ENCODE results near the gene CAV1. TPM values are rescaled to one million over a fixed set of nuclear protein-coding genes. Genes with fewer than 3 reads are reported as not detected.
A peak's percentile ranks its signal among the peaks of the same experiment; 100 is the strongest.
"Not testable (repeated sequence)": the region's sequence is repeated elsewhere in the genome, so short reads cannot be mapped to it uniquely, and the experiment has no call there.

The CAV1 gene
- polyA plus RNA-seq, 12 donors: 194 to 356 (median 240) TPM

DNA sequence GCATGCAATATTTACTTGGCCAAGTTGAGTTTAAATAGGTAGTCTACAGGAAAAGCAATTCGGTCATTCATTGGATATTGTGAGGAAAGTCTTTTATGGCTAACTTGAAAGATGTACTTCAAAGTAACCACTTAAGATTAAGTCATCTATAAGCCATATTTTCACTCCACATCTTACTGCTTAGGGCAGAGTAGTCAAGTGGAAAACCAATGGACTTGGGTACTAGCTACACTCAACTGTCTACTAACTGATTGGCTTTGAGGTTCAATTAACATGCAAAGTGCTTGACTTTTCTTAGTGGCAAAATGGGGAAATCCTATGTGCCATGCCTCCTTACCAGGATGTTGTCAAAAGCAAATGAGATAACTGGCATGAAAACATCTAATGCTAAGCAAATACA, 51.0 kb downstream of the CAV1 start:
- no peak for DNase-seq

DNA sequence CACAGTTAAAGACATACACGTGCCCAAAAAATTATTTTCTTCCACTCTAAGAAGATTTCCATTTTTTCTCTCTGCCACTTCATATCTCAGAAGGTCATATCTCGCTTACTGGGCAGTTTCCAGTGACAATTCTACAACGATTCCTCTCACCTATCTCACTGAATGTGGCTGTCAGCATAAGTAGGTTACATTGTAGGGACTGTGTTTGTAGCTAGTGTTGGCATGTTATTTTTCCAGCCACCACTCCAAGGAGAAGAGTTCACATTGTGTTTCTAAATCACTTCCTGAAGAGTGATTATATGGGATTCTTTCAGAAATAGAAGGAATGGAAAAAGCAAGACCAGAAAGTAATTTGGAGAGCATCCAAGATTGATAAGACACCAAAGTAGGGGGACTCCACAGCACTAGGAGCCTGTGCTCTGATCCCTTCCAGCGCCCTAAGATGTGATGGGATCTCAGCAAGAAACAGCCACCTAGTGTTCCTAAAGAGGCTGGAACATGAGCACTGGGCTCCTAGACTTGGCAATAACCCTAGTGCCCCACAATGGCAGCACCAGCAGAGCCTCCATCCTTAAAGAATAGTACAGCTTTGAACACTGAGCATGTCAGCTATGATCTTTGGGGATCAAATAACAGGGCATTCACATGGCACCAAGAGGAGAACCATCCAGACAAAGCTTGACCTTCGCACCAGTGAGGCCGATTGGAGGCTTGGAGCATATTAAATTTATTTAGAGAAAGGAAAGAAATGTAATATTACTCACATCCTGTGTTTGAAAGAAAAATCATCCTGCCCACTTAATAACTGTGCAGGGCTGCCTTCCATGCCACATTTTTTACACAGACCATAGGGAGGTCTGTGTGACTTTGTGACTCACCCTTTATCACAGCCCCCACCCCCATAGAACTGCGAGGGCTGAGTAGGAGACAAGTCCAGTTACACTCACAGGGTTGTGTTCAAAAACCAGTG, 51.8 kb downstream of the CAV1 start:
- no peak for DNase-seq

DNA sequence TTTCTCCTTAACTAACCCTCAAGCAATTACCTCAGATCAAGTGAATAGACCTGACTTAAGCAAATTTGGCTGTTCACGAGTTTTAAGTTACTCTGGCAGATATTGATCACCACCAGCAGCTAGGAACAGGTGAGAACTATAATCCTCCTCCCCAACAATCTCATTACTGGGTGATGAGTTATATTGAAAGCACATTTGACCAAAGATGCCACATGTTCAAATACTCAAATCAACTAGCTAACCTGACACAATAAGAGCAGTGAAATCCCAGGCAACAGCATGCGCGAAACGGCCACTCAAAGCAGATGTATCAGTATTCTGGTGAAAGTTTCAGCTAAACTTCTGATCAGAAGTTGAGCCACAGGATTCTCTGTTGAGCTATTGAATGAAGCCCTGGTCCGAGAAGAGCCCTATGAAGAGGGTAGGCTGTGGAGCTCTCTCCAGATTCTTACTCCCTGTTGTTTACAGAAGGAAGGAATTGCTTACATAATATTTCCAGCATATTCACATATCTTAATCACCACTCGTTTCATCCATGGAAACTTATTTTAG, 52.6 kb downstream of the CAV1 start:
- no peak for DNase-seq

DNA sequence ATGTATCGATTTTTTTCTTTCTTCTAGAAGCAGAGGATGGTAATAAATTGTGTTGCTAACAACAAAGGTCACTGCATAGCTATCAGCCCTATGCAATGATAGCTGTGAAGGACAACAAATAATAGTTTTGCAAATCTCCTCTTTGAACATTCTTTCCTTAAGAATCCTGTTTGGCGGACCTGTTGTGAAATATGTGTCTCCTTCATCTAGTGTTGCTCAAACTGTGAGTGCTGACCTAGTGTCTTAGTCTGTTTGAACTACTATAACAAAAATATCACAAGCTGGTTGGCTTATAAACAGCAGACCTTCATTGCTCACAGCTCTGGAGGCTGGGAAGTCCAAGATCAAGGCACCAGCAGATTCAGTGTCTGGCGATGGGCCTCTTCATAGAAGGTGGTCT, 53.7 kb downstream of the CAV1 start:
- no peak for DNase-seq

DNA sequence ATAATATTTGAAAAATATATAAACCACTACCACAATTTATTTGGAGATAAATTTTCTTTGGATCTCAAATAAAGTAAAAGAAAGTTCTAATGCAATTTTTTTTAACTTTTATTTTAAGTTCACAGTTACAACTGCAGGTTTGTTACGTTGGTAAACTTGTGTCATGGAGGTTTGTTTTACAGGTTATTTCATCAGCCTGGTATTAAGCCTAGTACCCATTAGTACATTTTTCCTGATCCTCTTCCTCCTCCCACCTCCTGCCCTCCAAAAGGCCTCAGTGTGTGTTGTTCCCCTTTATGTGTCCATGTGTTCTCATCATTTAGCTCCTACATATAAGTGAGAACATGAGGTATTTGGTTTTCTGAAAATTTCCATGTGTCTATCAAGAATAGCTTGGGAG, 54.5 kb downstream of the CAV1 start:
- no peak for DNase-seq

DNA sequence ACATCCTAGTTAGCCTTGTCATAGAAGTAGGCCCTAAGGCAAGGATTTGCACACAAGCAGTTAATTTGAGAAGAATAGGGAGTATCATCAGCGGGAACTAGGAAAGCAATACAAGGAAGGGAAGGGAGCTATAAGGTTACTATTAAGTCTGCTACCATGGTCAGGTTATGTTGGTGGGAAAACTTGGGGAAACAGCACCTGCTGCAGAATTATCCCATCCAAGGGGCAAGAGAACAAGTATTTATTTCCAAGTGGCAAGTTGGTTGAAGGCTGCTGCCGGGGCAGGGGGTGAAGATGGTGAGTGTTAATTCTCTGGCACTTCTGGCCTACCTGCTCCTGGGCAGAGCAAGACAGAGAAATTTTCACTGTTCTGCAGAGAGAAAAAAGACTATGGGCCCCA, 55.0 kb downstream of the CAV1 start:
- no peak for DNase-seq

DNA sequence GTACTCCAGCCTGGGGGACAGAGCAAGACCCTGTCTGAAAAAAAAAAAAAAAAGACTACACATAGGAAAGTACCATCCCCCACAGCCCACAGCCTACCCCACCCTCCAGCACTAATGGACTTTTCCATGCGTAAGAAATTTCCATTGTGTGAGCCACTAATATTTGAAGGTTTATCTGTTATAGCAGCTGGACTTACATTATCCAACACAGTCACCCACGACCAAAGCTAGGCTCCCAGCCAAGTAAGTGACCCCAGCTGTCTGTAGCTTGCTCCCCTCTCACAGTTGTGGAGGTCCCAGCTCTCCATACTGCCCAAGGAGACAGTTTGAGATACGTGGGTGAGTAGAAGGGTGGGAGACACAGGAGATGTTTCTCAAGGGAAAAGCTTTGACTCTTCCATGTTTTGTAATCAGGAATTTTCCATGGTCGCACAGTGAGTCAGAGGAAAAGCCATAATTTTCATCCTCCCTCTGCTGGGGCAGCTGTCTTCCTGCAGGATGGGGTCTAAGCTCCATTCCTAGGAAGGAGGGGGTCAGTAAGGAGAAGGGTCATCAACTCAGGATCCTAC, 57.4 kb downstream of the CAV1 start:
- no peak for DNase-seq

DNA sequence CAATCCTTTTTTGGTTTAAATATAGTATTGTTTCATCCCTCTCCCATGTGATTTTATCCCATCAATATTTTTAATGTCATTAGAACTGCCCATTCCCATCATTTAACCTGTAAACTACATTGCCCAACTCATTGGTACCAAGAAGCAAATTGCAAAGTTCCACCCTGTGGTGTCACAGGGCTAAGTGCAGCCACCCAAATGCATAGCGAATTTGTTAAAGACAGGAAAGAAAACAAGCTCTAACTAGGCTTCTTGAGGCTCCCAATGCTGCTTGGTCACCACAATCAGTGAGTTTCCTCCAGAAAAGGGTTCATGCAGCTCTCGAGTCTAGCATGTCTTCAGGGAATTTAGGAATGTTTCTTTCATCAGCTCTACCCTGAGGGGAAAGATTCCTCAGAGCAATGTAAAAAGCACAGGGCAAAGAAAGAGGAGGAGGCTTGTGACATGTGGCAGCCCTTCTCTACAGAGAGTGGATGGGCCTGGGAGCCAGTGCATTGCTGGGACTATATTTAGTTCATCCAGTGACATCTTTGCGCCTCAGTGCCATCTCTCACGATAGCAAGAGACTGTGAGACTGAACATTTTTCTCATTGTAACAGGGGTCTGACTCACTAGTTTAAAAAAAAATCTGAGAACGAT, 58.1 kb downstream of the CAV1 start:
- DNase-seq: no peak

DNA sequence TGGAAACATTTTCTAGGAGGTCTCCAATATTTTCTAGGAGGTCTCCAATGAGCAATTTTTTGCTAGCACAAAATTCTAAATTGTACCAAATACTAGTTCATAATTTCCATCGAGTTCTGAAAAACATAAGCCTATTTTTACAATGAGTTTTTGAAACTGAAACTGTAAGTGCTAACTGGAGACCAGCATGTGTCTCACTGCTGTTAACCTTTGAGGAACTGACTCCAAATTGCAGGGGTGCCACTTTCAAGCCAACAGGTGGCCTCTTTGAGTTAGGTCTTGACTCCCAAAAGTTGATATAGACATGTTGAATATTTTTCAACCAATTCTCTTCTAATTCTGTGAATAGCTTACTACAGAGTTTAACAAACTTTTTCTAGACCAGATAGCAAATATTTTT, 58.8 kb downstream of the CAV1 start:
- DNase-seq: no peak

DNA sequence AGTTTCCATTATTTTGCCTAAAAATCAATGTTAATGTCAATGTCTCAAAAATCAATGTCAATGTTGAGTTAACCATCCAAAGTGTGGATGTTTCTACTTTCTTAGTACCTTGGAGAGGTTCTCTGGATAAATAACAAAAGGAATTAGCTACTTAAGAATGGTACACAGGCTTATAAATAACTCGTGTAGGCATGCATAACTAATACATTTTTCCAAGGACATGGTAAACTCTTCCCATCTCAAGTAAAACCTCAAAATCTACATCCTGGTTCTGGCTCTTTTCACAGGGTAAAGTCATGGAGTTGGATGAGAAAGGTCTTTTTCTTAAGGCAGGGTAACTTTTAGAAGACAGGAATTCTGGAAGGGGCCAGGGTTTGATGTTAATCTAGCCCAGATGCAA, 59.9 kb downstream of the CAV1 start:
- no peak for DNase-seq

DNA sequence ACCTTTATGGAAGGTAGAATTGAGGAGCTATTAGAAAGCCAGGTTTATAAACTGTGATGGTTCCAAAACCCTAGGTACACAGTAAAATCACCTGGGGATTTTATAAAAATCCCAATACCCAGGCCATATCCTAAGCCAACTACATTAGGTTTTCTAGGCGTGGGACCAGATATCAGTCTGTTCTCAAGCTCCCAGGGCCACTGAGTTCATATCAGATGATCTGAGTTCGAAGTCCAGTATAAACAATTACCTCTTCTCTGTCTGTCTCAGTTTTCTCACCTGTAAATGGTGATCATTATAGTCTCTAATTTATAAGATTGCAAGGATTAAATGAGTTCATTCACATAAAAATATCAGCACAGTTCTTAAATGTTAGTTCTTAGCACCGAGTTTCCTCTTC, 60.6 kb downstream of the CAV1 start:
- DNase-seq: no peak

DNA sequence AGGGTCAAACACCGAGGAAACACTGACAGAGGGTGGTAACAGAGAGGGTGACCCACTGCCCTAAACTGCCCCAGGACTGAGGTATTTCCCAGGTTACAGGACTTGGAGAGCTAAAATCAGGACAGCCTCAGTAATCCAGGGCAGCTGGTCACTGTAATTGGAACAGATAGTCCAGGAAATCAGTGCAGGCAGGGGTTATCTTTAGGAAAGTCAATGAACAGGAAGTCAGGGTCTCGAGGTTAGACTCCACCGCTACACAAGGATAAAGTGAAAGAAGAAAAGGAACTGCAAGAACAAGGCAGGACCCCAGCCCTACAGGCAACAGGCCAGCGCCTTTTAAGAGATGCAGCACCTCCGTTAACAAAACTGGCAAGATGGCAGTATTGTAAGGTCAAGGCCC, 61.1 kb downstream of the CAV1 start:
- DNase-seq: no peak

DNA sequence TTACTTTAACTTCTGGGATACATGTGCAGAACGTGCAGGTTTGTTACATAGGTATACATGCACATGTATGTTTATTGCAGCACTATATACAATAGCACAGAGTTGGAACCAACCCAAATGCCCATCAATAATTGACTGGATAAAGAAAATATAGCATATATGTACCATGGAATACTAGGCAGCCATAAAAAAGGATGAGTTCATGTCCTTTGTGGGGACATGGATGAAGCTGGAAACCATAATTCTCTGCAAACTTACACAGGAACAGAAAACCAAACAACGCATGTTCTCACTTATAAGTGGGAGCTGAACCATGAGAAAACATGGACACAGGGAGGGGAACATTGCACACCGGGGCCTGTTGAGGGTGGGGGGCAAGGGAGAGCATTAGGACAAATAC, 62.4 kb downstream of the CAV1 start:
- not testable (repeated sequence) for DNase-seq

DNA sequence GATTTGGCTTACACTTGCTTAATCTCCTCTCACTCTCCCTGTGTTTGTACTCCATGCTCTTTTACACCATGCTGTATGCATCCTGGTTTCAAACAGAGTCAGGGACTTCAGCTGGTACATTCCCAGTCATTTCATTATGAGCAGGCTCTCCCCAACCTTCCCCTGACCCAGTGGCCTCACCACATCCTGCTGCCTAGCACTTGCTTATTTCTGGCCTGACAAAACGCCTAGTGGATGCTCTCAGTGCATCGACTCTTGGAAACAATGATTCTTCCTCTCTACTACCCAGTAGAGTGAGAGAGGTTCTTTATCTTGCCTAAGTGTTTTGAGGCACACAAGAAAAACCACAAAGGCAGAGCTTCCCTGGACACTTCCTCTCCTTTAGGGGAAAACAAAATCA, 63.4 kb downstream of the CAV1 start:
- no peak for DNase-seq

DNA sequence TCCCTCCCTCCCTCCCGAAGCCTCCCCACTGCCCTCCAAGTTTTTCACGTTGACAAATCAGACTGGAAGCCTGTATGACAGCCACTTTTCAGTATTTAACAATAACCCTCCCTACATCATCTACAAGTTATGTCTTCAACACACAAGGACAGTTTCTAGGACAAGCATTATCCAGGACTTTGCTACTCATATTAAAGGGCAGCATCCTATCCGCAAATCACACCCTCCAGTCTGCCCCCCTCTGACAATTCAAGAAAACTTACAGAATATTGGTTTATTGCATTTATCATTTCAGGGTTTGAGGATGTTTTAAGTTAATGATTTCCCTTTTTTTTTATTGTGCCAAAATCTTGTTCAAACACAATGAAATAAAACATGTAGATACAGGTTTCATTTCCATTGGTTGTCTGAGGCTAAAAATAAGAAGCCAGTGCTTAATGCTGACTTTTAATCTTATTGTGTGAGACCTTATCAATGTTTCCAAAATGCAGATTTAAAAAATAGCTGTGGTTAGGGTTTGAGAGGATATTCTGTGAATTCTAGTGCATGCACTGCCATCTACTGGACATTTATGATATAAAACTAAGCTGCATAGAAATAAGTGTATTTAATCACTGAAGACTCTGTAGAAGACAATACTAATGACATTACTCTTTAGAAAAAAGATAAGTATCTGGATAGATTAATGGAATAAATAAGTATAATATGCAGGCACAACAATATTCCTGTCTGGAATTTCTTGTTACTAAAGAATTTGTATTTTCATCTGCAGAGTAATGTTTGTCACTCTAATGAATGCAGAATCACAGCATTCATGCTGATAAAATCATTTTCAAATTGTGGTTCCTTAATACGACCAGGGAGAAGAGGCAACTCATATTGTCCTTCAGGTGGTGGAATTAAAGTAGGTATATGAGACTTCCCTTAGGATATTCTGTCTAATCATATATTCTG, 64.1 kb downstream of the CAV1 start:
- peak; percentile 60 for DNase-seq

DNA sequence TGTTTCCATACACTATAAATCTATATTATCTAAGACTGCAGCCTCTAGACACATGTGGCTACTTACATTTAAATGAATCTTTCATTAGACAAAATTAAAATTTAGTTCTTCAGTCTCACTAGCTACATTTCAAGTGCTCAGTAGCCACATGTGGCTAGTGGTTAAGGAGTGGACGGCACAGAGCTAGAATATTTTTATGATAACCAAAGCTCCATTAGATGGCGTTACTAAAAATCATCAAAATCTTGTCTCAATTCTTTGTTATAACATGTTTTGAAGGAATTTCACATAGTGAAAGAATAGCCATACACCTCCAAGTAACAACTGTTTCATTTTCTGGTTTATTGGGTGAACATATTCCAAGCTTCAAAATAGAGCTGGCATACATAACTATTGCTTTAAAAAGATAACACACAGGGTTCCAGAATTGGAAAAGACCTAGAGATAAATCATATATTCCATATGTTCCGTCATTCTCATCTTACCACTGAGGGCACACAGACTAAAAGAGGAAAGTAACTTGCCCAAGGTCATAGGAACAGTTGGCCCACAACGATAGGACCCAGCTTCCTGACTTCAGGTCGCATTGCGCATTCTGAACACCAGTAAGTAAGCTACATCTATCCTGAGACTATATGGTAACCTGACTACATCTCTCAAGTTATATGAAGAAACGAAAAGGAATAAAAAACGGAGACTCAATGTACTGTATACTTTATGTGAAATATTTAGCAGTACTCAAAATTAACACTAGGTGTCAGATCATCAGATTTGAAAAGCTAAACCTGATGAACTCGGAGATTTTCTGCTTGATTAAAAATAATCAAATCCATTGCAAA, 66.6 kb downstream of the CAV1 start:
- DNase-seq: no peak

DNA sequence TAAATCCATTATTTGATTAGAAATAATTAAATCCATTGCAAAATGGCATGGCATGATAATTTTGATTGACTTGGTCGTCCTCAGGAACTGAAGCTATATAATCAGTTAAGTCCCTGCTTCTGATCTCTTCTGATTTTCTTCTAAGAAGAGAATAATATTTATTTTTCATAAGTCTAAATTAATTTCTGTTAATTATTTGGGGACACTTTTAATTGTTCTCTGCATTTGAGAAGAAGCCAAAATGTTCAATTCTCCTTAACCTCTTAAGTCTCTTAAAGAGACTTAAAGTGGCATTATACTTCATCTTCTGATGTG, 67.2 kb downstream of the CAV1 start:
- DNase-seq: no peak

DNA sequence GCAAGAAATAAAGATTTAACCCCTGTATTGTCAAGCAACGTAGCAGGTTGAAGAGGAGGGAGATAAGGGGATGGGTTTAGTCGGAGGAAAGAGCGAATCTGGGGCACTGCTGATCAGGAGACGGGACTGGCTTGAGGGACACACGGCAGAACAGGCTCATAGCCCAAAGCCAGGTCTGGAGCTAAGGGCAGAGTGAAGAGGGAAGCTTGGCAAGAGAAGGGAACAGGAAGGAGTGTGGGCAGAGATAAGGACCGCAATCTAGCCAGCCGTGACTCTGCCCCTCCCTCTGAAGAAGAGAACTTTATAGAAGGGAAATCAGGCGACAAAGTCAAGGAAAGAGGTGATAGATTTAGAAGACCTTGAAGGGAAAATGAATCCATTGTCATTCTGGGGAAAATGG, 67.6 kb downstream of the CAV1 start:
- DNase-seq: no peak

DNA sequence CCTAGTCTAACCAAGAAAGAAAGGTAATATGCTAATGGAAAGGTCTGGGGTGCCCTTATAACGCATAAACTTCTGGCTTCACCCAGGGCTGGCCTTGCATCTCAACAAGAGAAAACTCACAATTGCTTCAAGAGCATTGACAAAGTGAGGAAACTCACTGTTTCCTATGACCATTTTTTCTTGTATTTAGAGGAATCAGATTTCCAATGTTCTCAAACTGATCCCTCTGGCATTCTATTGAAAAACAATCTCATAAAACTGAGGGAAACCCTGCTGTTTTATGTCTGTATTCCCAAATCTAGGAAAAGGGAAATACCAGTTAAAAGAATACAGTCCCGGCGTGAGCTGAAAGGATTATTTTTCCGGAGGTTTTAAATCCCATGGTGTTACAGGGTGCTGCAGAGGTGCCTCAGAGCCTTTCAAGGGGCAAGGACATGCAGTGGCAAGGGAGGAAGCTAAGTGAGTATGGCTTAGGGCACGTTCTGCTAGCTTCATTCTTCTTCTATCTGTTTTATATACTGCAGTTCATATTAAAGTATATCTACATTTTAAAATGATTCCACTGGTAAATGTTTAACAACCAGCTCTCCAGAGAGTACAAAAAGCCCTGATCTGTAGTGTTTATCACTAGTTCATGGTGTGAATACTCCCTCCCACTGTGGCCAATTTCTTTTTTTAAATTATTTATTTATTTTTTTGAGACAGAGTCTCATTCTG, 68.7 kb downstream of the CAV1 start:
- no peak for DNase-seq

DNA sequence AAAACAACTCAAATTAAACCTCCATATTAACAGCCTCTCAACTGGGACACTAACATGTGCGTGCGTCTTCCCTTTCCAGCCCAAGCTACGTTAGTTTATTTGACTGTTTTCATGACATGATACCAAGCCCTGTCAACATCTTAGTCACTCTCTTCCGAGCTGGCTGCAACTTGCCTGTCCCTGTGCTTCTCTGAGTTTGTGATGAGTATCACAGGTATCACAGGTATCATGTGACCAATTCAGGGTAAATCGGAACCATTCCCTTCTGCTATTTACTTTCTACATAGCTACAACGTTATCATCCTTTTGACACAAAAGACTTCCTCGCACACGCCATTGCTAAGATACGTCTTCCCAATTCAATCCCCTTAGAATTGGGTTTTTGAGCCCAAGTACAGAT, 70.2 kb downstream of the CAV1 start:
- DNase-seq: no peak
